ENCODE data around the gene GRM5.

Gene GRM5

GRCh38 chr11:88689548-88690240 is 376.1 kb downstream of the GRM5 start:
- H3K4me3 ChIP-seq (ENCODE audit: low read length): no peak overlapping the region
- no peaks in the 10 kb centered on the region for H3K4me1 ChIP-seq (ENCODE audit: low read length)
- no peak overlapping the region for H3K4me2 ChIP-seq (ENCODE audit: low read length)
- no peaks in the 10 kb centered on the region for H3K36me3 ChIP-seq (replicated peaks; ENCODE audit: low read depth, low read length)
- peaks cover 3% of the 10 kb centered on the region; the same call in 1 of the 2 replicates for H3K27me3 ChIP-seq (ENCODE audit: low read depth, low read length)
- no peaks in the 10 kb centered on the region for H3K9me3 ChIP-seq (ENCODE audit: insufficient read depth, low read length)
- TF ChIP-seq EZH2phosphoT487 (IDR thresholded peaks at IDR 0.05; ENCODE audit: low read depth) (no peak), CTCF (IDR thresholded peaks at IDR 0.05; ENCODE audit: low read depth, low read length) (no peak)
- no peak overlapping the region for H3K9ac ChIP-seq (ENCODE audit: low read length)
- no peaks in the 10 kb centered on the region for H3K79me2 ChIP-seq (ENCODE audit: low read length)
- H4K20me1 ChIP-seq (ENCODE audit: insufficient read depth, low read length): no peaks in the 10 kb centered on the region
- no peak overlapping the region for H2AFZ ChIP-seq (ENCODE audit: low read depth, low read length)
- H3K27ac ChIP-seq (ENCODE audit: low read length): no peak overlapping the region

DNA sequence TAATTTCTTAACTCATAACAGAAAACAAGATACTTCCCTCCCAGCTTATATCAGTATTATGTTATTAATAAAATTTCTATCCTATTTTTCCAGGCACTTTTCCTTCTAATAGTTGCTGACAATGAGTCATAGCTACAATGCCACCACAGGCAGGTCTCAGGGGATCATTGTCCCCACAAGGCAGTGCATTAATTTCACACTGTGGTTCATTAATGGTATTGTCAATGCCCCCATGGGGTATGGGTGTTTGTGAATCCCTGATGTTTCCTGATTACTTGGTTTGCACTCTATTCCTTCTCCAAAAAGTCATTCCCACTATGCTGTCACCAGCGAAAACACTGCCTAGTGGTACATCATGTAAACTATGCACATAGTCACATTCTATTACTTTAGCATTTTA is 382.8 kb downstream of the GRM5 start:
- H3K79me2 ChIP-seq (ENCODE audit: low read length): no peaks in the 10 kb centered on the region
- H3K4me3 ChIP-seq (ENCODE audit: low read length): no peak overlapping the region
- no peaks in the 10 kb centered on the region for H3K27me3 ChIP-seq (ENCODE audit: low read depth, low read length)
- no peaks in the 10 kb centered on the region for H3K9me3 ChIP-seq (ENCODE audit: insufficient read depth, low read length)
- TF ChIP-seq CTCF (IDR thresholded peaks at IDR 0.05; ENCODE audit: low read depth, low read length): no peak
- no peak for TF ChIP-seq EZH2phosphoT487 (IDR thresholded peaks at IDR 0.05; ENCODE audit: low read depth)
- H4K20me1 ChIP-seq (ENCODE audit: insufficient read depth, low read length): no peaks in the 10 kb centered on the region
- no peaks in the 10 kb centered on the region for H3K4me1 ChIP-seq (ENCODE audit: low read length)
- H3K4me2 ChIP-seq (ENCODE audit: low read length): no peak overlapping the region
- no peaks in the 10 kb centered on the region for H3K36me3 ChIP-seq (replicated peaks; ENCODE audit: low read depth, low read length)
- H2AFZ ChIP-seq (ENCODE audit: low read depth, low read length): no peak overlapping the region
- H3K27ac ChIP-seq (ENCODE audit: low read length): no peak overlapping the region
- no peak overlapping the region for H3K9ac ChIP-seq (ENCODE audit: low read length)

- H4K20me1 ChIP-seq (ENCODE audit: insufficient read depth, low read length): no peaks in the 10 kb centered on the region
- no peaks in the 10 kb centered on the region for H3K9me3 ChIP-seq (ENCODE audit: insufficient read depth, low read length)
- no peaks in the 10 kb centered on the region for H3K79me2 ChIP-seq (ENCODE audit: low read length)
- TF ChIP-seq EZH2phosphoT487 (IDR thresholded peaks at IDR 0.05; ENCODE audit: low read depth): no peak
- TF ChIP-seq CTCF (IDR thresholded peaks at IDR 0.05; ENCODE audit: low read depth, low read length): no peak
- H3K9ac ChIP-seq (ENCODE audit: low read length): no peak overlapping the region
- no peak overlapping the region for H3K4me3 ChIP-seq (ENCODE audit: low read length)
- H3K4me1 ChIP-seq (ENCODE audit: low read length): no peaks in the 10 kb centered on the region
- H3K36me3 ChIP-seq (replicated peaks; ENCODE audit: low read depth, low read length): no peaks in the 10 kb centered on the region
- no peak overlapping the region for H3K4me2 ChIP-seq (ENCODE audit: low read length)
- H3K27ac ChIP-seq (ENCODE audit: low read length): no peak overlapping the region
- no peaks in the 10 kb centered on the region for H3K27me3 ChIP-seq (ENCODE audit: low read depth, low read length)
- H2AFZ ChIP-seq (ENCODE audit: low read depth, low read length): no peak overlapping the region
Measured at GRCh38 chr11:88680806-88681205, 385.0 kb downstream of the GRM5 start.

GRCh38 chr11:88666364-88666763 is 399.4 kb downstream of the GRM5 start:
- no peak overlapping the region for H3K4me3 ChIP-seq (ENCODE audit: low read length)
- no peaks in the 10 kb centered on the region for H3K79me2 ChIP-seq (ENCODE audit: low read length)
- no peak overlapping the region for H2AFZ ChIP-seq (ENCODE audit: low read depth, low read length)
- H3K9ac ChIP-seq (ENCODE audit: low read length): no peak overlapping the region
- H3K4me2 ChIP-seq (ENCODE audit: low read length): no peak overlapping the region
- no peaks in the 10 kb centered on the region for H3K36me3 ChIP-seq (replicated peaks; ENCODE audit: low read depth, low read length)
- TF ChIP-seq EZH2phosphoT487 (IDR thresholded peaks at IDR 0.05; ENCODE audit: low read depth): no peak
- no peak for TF ChIP-seq CTCF (IDR thresholded peaks at IDR 0.05; ENCODE audit: low read depth, low read length)
- H3K9me3 ChIP-seq (ENCODE audit: insufficient read depth, low read length): no peaks in the 10 kb centered on the region
- H3K27me3 ChIP-seq (ENCODE audit: low read depth, low read length): no peaks in the 10 kb centered on the region
- no peaks in the 10 kb centered on the region for H4K20me1 ChIP-seq (ENCODE audit: insufficient read depth, low read length)
- no peak overlapping the region for H3K27ac ChIP-seq (ENCODE audit: low read length)
- H3K4me1 ChIP-seq (ENCODE audit: low read length): peaks cover 8% of the 10 kb centered on the region
